GM18868 (cell line): ENCODE measurements around the gene EPHB1.

ENCODE experiments used
- ATAC-seq: cut with Tn5 transposase; IDR thresholded peaks from one replicate; pipeline ENCODE4 v1.9.1; 2021; ENCODE audit warnings: mild to moderate bottlenecking, moderate library complexity; ENCODE audit not compliant: unreplicated experiment

Gene EPHB1

GRCh38 chr3:135272026-135272669, 477.1 kb downstream of the EPHB1 start:
- ATAC-seq = no peak

GRCh38 chr3:135292162-135292561, 497.1 kb downstream of the EPHB1 start:
- ATAC-seq = no peak

GRCh38 chr3:135301670-135302069, 506.6 kb downstream of the EPHB1 start:
- no peak for ATAC-seq

GRCh38 chr3:135304378-135304777, 509.3 kb downstream of the EPHB1 start:
- ATAC-seq = no peak
